ENCODE data around the gene NBEAL2.

DNA sequence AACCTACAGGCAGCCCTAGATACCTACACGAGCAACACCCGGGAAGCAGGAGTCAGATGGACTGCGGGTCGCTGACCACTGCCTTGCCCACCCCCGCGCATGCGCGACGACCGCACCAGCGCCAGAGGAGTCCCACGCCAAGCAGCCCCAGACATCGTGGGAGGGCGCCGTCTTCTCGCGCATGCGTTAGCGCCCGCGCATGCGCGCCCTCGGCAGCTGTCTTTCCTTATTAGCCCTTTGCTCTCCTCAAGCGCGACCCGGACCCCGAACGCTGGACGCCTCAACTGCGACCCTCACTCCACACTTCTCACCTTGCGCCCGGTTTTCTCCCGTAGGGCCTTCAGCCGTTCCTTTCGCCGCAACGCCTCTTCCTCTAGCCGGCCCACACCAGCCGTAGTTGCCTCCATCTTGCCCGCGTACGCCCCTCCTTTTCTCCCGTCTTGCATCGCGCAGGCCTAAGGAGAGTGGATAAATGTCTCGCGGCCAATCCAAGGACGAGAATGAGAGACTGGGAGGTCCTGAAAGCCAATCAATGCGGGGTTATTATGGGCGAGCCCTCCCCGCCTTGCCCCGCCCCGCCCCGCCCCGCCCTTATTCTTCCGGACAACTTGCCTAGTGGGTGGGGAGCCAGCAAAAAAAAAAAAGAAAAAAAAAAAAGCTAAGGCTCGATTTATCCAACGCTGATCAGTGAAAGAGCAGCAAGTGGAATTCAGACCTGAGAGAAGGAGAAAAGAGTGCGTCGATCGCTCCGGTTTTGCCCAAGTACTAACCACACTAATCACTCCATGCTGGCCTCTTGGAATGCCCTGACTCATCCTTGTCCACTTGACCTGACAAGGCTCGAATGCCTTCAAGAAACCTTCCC is 2.9 kb upstream of the NBEAL2 start, which contains the start of gene CCDC12:
- TF ChIP-seq POLR2A (IDR thresholded peaks at IDR 0.05; ENCODE audit: low read depth, low read length) (peak; percentile 90), POLR2AphosphoS5 (IDR thresholded peaks at IDR 0.05; ENCODE audit: low read depth, low read length) (peak; percentile 95), TAF1 (IDR thresholded peaks at IDR 0.05; ENCODE audit: borderline replicate concordance, low read depth, low read length) (peak; percentile 79)

Data from GM12892 (cell line).